ENCODE measurements around the gene SH3PXD2B.

The SH3PXD2B gene

DNA sequence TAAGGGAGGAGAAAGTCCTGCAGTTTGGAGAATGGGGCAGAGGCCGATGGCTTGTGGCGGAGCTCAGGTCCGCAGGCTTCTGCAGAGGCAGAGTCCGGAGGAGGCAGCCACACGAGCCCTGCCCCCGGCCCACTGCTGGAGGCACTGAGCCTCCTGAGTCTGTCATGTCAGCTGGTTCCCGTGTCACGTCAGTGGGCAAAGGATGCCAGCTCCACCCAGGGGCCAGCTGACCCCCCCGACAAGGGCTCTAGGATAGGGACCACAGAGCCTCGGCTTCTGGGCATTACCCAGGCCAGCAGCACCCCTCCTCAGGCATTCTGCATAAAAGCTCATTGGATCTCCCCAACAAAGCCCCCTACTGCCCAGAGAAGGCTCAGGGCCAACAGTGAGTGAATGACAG, 8.5 kb downstream of the SH3PXD2B start:
- WGBS = 96% methylated on average over 10 of the region's 10 CpGs
- H4K8ac ChIP-seq (ENCODE audit: low read length) = no peak overlapping the region
- no peaks in the 10 kb centered on the region for H3K27me3 ChIP-seq (ENCODE audit: control insufficient read depth in 1 of 2, insufficient read depth in 1 of 2, low read length in 2 of 2)
- no peak overlapping the region for H2BK5ac ChIP-seq (ENCODE audit: low read depth, low read length, poor library complexity, severe bottlenecking)
- no peak overlapping the region for H2BK15ac ChIP-seq (ENCODE audit: low read depth, poor library complexity, severe bottlenecking)
- H2AFZ ChIP-seq (ENCODE audit: low read depth, low read length) = no peak overlapping the region
- no peaks in the 10 kb centered on the region for H3K9me3 ChIP-seq (ENCODE audit: control insufficient read depth, low read length)
- no peak overlapping the region for H3K23ac ChIP-seq (ENCODE audit: low read length in 2 of 2)
- peak overlapping the region; percentile 84 for H3K9ac ChIP-seq (ENCODE audit: low read length)
- peaks cover 16 to 37% of the 10 kb centered on the region in 2 experiments for H3K36me3 ChIP-seq (ENCODE audit: control insufficient read depth in 1 of 2, insufficient read depth in 2 of 2, low read depth in 1 of 2, low read length in 2 of 2)
- peak overlapping the region in 1 of 2 experiments; percentile 55 for H2BK12ac ChIP-seq (ENCODE audit: low read length in 2 of 2)
- no peak overlapping the region for H3K18ac ChIP-seq (ENCODE audit: low read depth in 1 of 2, low read length in 2 of 2)
- H2BK120ac ChIP-seq (ENCODE audit: low read depth, low read length) = no peak overlapping the region
- H3K14ac ChIP-seq (ENCODE audit: low read length in 2 of 2) = no peak overlapping the region
- H3K4me1 ChIP-seq (ENCODE audit: control insufficient read depth, insufficient read depth, low read depth, low read length) = peaks cover 48% of the 10 kb centered on the region
- no peak overlapping the region for H3K4me2 ChIP-seq (ENCODE audit: low read length, poor library complexity, severe bottlenecking)
- H2AK5ac ChIP-seq (ENCODE audit: low read length, severe bottlenecking) = peak overlapping the region; percentile 24
- no peak overlapping the region for H3K4ac ChIP-seq (ENCODE audit: low read depth in 1 of 2, low read length in 2 of 2)
- peak overlapping the region in 1 of 2 experiments; percentile 63 for H3K4me3 ChIP-seq (ENCODE audit: insufficient read depth in 1 of 2, low read depth in 1 of 2, low read length in 2 of 2)
- no peak overlapping the region for H4K91ac ChIP-seq (ENCODE audit: low read length)
- H3K27ac ChIP-seq (ENCODE audit: low read length, poor library complexity, severe bottlenecking) = no peak overlapping the region
- H3K79me1 ChIP-seq (replicated peaks; ENCODE audit: low read length, poor library complexity, severe bottlenecking) = peaks cover 13% of the 10 kb centered on the region
- no peak for DNase-seq

DNA sequence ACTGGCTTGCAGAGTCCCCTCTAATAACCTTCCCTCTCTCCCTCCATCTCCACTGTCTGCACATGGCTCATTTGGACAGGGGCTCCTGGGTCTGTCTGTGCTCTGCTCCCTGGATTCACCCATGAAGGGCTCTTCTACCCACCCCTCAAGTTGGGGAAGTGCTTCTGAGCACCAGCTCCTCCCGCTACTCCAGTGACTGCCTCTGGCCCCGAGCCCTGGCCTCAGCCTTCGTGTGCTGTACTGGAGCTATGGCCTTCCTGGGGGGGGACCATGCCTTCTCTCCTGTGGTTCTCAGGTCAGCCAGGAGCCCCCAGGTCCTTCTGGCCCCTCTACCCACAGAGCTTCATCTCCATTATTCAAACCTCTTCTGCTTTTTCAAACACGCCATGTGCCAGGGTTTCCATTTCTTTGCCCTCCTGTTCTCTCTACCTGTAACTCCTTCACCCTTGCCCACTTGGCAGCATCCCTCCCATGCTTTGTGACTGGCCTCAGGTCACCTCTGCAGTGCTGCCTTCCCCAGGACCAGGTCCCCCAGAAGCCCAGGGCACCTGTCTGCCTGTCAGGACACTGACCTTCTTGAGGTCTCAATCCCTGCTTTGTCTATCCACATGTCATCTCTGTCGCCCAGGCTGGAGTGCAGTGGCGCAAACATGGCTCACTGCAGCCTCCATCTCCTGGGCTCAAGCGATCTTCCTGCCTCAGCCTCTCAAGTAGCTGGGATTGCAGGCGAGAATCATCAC, 9.5 kb downstream of the SH3PXD2B start:
- peak overlapping the region; percentile 84 for H3K9ac ChIP-seq (ENCODE audit: low read length)
- no peaks in the 10 kb centered on the region for H3K9me3 ChIP-seq (ENCODE audit: control insufficient read depth, low read length)
- no peak overlapping the region for H3K4me3 ChIP-seq (ENCODE audit: insufficient read depth in 1 of 2, low read depth in 1 of 2, low read length in 2 of 2)
- no peak overlapping the region for H4K91ac ChIP-seq (ENCODE audit: low read length)
- peak overlapping the region in 1 of 2 experiments; percentile 11 for H3K14ac ChIP-seq (ENCODE audit: low read length in 2 of 2)
- H2BK120ac ChIP-seq (ENCODE audit: low read depth, low read length) = no peak overlapping the region
- H3K36me3 ChIP-seq (ENCODE audit: control insufficient read depth in 1 of 2, insufficient read depth in 2 of 2, low read depth in 1 of 2, low read length in 2 of 2) = peaks cover 17 to 35% of the 10 kb centered on the region in 2 experiments
- H3K4me1 ChIP-seq (ENCODE audit: control insufficient read depth, insufficient read depth, low read depth, low read length) = peaks cover 48% of the 10 kb centered on the region
- H3K27ac ChIP-seq (ENCODE audit: low read length, poor library complexity, severe bottlenecking) = no peak overlapping the region
- no peak overlapping the region for H2BK12ac ChIP-seq (ENCODE audit: low read length in 2 of 2)
- WGBS = 94% methylated on average over 8 of the region's 8 CpGs
- H4K8ac ChIP-seq (ENCODE audit: low read length) = no peak overlapping the region
- no peak for DNase-seq
- H2AFZ ChIP-seq (ENCODE audit: low read depth, low read length) = no peak overlapping the region
- H3K4me2 ChIP-seq (ENCODE audit: low read length, poor library complexity, severe bottlenecking) = no peak overlapping the region
- H2BK5ac ChIP-seq (ENCODE audit: low read depth, low read length, poor library complexity, severe bottlenecking) = no peak overlapping the region
- no peak overlapping the region for H2BK15ac ChIP-seq (ENCODE audit: low read depth, poor library complexity, severe bottlenecking)
- no peaks in the 10 kb centered on the region for H3K27me3 ChIP-seq (ENCODE audit: control insufficient read depth in 1 of 2, insufficient read depth in 1 of 2, low read length in 2 of 2)
- H3K18ac ChIP-seq (ENCODE audit: low read depth in 1 of 2, low read length in 2 of 2) = peak overlapping the region in 1 of 2 experiments; percentile 25
- H2AK5ac ChIP-seq (ENCODE audit: low read length, severe bottlenecking) = no peak overlapping the region
- H3K79me1 ChIP-seq (replicated peaks; ENCODE audit: low read length, poor library complexity, severe bottlenecking) = peaks cover 21% of the 10 kb centered on the region
- H3K4ac ChIP-seq (ENCODE audit: low read depth in 1 of 2, low read length in 2 of 2) = no peak overlapping the region
- H3K23ac ChIP-seq (ENCODE audit: low read length in 2 of 2) = no peak overlapping the region

DNA sequence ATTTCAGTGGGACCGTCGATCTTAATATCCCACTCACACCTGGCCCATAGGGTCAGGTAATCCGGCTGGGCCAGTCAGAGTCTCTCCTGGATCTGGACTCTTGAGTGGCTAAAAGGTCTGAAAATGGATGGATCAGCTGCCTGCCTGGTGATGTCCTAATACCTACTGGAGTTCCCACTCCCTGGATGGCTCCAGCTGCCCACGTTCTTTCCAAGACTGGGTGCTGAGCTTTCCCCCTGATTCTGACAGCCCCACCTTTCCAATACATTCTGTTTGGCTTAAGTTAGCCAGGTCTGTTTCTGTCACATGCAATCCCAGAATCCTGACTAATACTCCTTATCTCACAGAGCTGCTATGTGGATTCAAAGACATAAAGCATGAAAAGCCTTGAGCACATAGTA, 10.2 kb downstream of the SH3PXD2B start:
- no peak overlapping the region for H2BK120ac ChIP-seq (ENCODE audit: low read depth, low read length)
- no peak overlapping the region for H2AFZ ChIP-seq (ENCODE audit: low read depth, low read length)
- no peak overlapping the region for H3K18ac ChIP-seq (ENCODE audit: low read depth in 1 of 2, low read length in 2 of 2)
- H2BK15ac ChIP-seq (ENCODE audit: low read depth, poor library complexity, severe bottlenecking) = no peak overlapping the region
- no peak overlapping the region for H3K14ac ChIP-seq (ENCODE audit: low read length in 2 of 2)
- H4K8ac ChIP-seq (ENCODE audit: low read length) = no peak overlapping the region
- H3K27ac ChIP-seq (ENCODE audit: low read length, poor library complexity, severe bottlenecking) = peak overlapping the region; percentile 53
- peak overlapping the region; percentile 67 for H2AK5ac ChIP-seq (ENCODE audit: low read length, severe bottlenecking)
- H3K27me3 ChIP-seq (ENCODE audit: control insufficient read depth in 1 of 2, insufficient read depth in 1 of 2, low read length in 2 of 2) = no peaks in the 10 kb centered on the region
- no peak overlapping the region for H4K91ac ChIP-seq (ENCODE audit: low read length)
- H3K9ac ChIP-seq (ENCODE audit: low read length) = peak overlapping the region; percentile 84
- no peak overlapping the region for H3K23ac ChIP-seq (ENCODE audit: low read length in 2 of 2)
- peak overlapping the region in 1 of 2 experiments; percentile 10 for H3K4me3 ChIP-seq (ENCODE audit: insufficient read depth in 1 of 2, low read depth in 1 of 2, low read length in 2 of 2)
- no peaks in the 10 kb centered on the region for H3K9me3 ChIP-seq (ENCODE audit: control insufficient read depth, low read length)
- no peak overlapping the region for H3K4me2 ChIP-seq (ENCODE audit: low read length, poor library complexity, severe bottlenecking)
- DNase-seq = peak; percentile 40
- 99% methylated on average over 4 of the region's 4 CpGs for WGBS
- H3K36me3 ChIP-seq (ENCODE audit: control insufficient read depth in 1 of 2, insufficient read depth in 2 of 2, low read depth in 1 of 2, low read length in 2 of 2) = peaks cover 23 to 34% of the 10 kb centered on the region in 2 experiments
- peaks cover 47% of the 10 kb centered on the region for H3K4me1 ChIP-seq (ENCODE audit: control insufficient read depth, insufficient read depth, low read depth, low read length)
- no peak overlapping the region for H3K4ac ChIP-seq (ENCODE audit: low read depth in 1 of 2, low read length in 2 of 2)
- no peak overlapping the region for H2BK5ac ChIP-seq (ENCODE audit: low read depth, low read length, poor library complexity, severe bottlenecking)
- peaks cover 25% of the 10 kb centered on the region for H3K79me1 ChIP-seq (replicated peaks; ENCODE audit: low read length, poor library complexity, severe bottlenecking)
- H2BK12ac ChIP-seq (ENCODE audit: low read length in 2 of 2) = no peak overlapping the region

DNA sequence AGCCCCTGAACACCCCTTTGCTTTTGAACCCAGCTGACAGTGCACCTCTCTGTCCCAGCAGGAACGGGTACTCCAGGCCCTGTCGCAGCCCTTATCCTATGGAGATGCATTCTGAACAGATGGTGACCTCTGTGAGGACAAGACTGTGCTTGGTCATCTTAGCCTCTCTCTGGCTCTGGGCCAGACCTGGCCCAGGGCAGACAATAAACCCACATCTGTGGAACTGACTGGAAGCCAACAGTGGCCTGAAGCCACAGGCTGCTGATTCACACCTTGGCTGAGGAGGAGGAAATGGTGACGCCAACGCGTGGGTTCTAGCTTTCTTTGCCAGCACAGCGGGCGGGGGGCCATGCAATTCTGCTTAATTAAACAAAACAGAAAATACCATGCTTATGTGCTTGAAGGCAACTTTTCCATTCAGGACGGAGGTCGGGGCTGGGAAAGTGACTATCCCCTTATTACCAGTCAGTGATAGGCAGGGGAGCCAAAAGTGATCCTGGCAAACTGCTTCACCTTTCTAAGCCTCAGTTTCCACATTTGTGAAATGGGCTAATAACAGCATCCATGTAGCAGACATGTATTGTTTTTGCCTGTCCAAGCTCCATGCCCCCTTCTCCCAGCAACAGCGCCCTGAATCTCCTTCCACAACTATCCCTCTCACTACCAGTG, 10.8 kb downstream of the SH3PXD2B start:
- Histone ChIP-seq H3K4ac (ENCODE audit: low read depth in 1 of 2, low read length in 2 of 2) (no peak overlapping the region), H2BK120ac (ENCODE audit: low read depth, low read length) (no peak overlapping the region), H3K9me3 (ENCODE audit: control insufficient read depth, low read length) (no peaks in the 10 kb centered on the region), H3K18ac (ENCODE audit: low read depth in 1 of 2, low read length in 2 of 2) (no peak overlapping the region), H3K23ac (ENCODE audit: low read length in 2 of 2) (peak overlapping the region in 1 of 2 experiments; percentile 56), H3K4me2 (ENCODE audit: low read length, poor library complexity, severe bottlenecking) (no peak overlapping the region), H3K27me3 (ENCODE audit: control insufficient read depth in 1 of 2, insufficient read depth in 1 of 2, low read length in 2 of 2) (no peaks in the 10 kb centered on the region), H3K4me1 (ENCODE audit: control insufficient read depth, insufficient read depth, low read depth, low read length) (peaks cover 41% of the 10 kb centered on the region), H3K36me3 (ENCODE audit: control insufficient read depth in 1 of 2, insufficient read depth in 2 of 2, low read depth in 1 of 2, low read length in 2 of 2) (peaks cover 18 to 31% of the 10 kb centered on the region in 2 experiments), H2BK15ac (ENCODE audit: low read depth, poor library complexity, severe bottlenecking) (no peak overlapping the region), H3K9ac (ENCODE audit: low read length) (peak overlapping the region; percentile 84), H3K79me1 (replicated peaks; ENCODE audit: low read length, poor library complexity, severe bottlenecking) (peaks cover 25% of the 10 kb centered on the region), H2BK5ac (ENCODE audit: low read depth, low read length, poor library complexity, severe bottlenecking) (no peak overlapping the region), H4K91ac (ENCODE audit: low read length) (no peak overlapping the region), H3K4me3 (ENCODE audit: insufficient read depth in 1 of 2, low read depth in 1 of 2, low read length in 2 of 2) (peak overlapping the region in 1 of 2 experiments; percentile 10), H3K27ac (ENCODE audit: low read length, poor library complexity, severe bottlenecking) (peak overlapping the region; percentile 54), H3K14ac (ENCODE audit: low read length in 2 of 2) (peak overlapping the region in 1 of 2 experiments; percentile 64), H2BK12ac (ENCODE audit: low read length in 2 of 2) (no peak overlapping the region), H4K8ac (ENCODE audit: low read length) (no peak overlapping the region), H2AFZ (ENCODE audit: low read depth, low read length) (no peak overlapping the region), H2AK5ac (ENCODE audit: low read length, severe bottlenecking) (peak overlapping the region; percentile 67)
- peak; percentile 86 for DNase-seq
- WGBS = 64% methylated on average over 10 of the region's 10 CpGs
